Measurements from ENCODE around the gene GLTP.
"Not testable (repeated sequence)": the region's sequence is repeated elsewhere in the genome, so short reads cannot be mapped to it uniquely, and the experiment has no call there.

Gene GLTP, protein sequence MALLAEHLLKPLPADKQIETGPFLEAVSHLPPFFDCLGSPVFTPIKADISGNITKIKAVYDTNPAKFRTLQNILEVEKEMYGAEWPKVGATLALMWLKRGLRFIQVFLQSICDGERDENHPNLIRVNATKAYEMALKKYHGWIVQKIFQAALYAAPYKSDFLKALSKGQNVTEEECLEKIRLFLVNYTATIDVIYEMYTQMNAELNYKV

DNA sequence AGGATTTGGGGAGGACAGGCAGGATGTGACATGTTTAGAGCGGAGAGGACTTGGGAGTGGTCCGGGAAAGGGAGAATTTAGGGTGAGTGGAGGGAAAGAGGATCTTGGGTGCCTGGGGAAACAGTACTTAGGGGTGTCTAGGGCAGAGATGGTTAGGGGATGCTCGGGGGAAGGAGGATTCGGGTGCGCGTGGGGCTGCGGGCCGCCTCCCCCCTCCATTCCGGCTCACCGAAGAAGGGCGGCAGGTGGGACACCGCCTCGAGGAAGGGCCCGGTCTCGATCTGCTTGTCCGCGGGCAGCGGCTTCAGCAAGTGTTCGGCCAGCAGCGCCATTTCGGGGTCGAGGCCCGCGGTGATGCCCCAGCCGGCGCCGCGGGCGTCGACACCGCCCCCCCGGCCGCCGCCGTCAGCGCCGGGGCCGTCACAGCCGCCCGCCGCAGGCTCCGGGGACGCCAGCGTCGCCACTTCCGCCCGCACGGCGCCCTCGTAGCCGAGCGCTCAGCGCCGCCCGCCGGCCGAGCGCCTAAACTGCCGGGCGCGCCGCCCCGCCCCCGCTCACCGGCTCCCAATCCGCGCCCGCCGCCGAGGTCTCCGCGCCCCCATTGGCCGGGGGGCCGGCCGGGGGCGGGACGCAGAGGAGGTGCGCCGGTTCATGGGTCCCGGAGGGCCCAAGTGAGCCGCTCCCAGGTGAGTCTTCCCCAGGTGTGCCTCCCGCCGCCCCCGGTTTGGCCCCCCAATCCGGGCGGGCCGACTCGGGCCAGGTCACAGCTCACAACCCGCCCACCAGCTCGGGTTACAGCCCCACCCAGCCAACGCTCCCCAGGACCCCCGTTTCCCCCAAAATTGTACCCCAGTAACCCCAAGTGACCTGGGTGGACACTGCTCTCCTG, at the start of gene GLTP:
Gene GLTP, minus strand, starts transcription at position 499 of the 889 bp plus-strand sequence. Its CDS starts 167 bp downstream, at position 332.
- no peak for FAIRE-seq
- peak; percentile 58 for DNase-seq (ENCODE audit: low spot score)

DNA sequence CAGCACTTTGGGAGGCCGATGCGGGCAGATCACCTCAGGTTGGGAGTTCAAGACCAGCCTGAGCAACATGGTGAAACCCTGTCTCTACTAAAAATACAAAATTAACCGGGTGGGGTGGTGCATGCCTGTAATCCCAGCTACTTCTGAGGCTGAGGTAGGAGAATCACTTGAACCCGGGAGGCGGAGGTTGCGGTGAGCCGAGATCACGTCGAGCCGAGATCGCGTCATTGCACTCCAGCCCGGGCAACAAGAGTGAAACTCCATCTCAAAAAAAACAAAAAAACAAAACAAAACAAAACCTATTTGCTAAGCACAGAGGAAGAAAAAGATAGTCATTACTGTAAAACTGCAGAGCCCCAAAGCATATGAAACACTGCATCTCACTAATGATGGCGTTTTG, 49.0 kb upstream of the GLTP start:
- DNase-seq (ENCODE audit: low spot score); FAIRE-seq: not testable (repeated sequence)

DNA sequence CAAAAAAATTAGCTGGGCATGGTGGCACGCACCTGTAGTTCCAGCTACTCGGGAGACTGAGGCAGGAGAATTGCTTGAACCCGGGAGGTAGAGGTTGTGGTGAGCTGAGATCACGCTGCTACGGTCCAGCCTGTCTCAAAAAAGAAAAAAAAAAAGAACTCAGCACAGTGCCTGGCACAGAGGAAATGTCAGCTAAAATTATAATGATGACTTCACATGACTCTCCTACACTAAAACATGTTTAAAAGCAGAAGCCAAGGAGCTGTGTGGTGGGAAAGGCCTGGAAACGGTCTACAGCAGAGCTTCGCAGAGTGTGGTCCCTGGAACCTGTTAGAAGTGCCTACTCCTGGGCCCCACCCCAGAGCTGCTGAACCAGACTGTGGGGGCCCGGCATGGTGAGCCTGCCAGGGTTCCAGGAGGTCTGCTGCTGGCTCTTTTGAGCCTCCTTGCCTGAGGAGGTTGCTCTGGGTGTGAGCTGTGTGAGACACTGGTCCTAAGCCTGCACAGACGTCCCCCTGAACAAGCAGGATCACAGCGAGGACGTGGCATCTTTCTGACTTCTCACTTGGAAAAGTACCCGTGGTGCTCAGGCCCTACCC, 47.8 kb upstream of the GLTP start:
- FAIRE-seq (no peak), DNase-seq (ENCODE audit: low spot score) (no peak)

DNA sequence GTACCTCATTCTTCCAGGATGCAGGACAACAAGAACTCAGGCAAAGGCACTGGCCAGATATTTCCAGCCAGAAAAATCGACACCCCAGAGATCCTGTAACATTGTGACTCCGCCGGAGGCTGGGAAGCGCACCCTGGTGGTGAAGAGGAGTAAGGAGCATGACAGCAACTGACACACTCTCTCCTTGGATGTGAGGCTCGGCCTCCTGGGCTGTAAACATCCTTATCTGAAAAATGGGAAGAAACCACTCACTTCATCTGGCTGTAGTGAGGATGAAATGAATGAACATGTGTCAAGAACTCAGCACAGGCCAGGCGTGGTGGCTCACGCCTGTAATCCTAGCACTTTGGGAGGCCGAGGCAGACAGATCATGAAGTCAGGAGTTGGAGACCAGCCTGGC, 47.3 kb upstream of the GLTP start:
- DNase-seq (ENCODE audit: low spot score) (peak; percentile 20), FAIRE-seq (no peak)

DNA sequence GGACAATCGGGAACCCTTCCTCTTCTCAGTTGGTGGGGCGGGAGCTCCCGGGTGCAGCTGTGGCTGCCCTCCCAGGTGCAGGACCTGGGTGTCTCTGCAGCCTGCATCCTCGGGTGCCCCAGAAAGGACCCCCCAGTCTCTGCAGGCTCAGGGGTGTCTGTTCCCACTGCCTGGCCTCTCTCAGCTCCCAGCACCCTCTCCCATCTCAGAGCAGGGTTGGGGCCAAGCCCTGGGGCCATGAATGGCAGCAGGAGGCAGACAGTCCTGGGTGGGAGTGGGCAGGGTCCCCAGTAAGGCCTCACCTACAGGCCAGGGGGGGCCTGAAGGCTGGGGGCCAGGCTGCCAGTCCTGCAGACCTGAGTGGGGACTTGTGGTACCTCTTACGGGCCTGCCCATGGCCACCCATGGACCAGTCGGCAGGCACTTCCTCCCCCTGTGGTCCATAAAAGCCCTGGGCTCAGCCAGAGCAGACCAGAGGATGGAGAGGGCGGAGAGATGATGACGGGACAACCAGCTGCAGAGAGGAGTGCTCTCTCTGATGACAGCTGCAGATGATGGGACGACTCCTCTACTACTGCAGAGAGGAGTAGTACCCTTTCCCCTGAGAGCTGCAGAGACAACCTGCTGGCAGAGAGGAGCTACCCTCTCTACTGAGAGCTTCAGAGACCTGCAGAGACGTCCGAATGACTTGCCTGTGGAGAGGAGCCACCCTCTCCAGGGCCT, 46.3 kb upstream of the GLTP start:
- DNase-seq (ENCODE audit: low spot score) = no peak
- FAIRE-seq = no peak

DNA sequence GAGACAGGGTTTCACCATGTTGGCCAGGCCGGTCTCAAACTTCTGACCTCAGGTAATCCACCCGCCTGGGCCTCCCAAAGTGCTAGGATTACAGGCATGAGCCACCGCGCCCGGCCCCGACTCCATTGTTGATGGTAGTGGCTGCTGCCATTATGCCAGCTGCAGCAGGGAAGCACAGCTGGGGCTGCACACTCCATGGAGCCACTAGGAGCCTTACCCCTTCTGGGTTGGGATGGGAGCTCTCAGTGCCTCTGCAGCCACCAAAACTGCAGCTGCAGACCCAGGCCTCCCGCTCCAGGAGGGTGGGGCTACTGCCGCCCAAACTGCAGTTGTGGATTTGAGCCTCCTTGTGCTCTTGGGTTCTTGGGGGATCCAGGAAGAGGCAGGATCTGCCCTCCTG, 45.7 kb upstream of the GLTP start:
- FAIRE-seq = no peak
- no peak for DNase-seq (ENCODE audit: low spot score)

DNA sequence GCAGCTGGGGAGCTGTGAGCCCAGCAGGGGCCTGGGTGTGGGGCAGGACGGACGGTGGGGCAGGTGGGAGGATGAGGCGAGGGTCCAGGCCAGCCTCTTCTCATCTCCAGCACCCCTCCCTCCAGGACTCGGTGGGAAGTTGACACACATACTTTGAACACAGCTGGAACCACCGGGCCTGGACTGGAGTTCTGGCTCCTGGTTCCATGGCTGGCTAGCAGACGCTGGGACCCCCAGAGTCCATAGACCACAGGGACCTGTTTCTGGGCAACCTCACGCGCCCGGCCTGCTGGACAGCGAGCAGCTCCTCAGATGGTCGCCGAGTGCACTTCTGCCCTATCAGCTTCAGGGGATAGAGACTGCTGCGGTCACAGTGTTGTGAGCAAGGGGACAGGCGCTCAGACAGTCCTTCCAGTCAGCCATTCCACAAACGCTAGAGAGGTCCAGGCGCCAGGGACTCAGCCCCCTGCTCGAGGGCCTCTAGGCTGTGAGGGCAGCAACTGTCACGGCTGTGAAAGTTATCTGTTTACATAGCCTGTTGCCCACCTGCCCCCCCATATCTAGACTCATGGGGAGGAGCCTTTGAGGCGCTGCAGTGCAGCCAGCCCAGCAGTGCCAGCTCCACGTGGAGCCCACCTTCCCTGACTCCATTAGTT, 45.0 kb upstream of the GLTP start:
- FAIRE-seq = no peak
- DNase-seq (ENCODE audit: low spot score) = no peak

DNA sequence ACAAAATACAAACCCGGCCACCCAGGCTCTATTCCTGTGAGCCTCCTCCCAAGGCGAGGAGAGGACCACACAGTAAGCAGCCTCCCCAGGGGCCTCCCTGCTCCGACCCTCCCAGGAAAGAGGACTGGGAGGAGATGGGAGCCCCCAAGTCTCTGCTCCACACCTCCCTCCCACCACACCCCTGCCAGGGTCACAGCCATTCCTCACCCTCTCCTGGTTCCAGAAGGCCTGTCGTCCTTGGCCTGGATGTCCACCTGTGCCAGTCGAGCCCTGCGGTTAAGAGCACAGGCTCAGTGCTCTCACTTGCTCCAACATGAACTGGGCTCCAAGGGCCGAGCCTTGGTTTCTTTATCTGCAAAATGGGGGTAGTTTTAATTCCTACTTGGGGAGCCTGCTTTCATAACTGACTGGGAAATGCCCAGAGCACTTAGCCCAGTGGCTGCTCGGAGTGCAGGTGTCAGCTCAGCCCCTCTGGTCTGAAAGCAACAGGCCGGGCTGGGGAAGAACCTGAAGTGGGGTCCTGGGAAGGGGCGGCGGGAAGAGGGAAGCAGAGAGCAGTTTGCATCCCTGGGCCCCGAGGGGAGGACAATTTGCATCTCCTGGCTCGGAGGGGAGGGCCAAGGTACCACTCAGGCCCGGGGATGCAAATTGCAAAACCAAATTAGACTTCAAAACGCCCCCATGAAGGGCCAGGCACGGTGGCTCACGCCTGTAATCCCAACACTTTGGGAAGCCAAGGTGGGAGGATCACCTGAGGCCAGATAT, 43.3 kb upstream of the GLTP start:
- FAIRE-seq (no peak), DNase-seq (ENCODE audit: low spot score) (no peak)

DNA sequence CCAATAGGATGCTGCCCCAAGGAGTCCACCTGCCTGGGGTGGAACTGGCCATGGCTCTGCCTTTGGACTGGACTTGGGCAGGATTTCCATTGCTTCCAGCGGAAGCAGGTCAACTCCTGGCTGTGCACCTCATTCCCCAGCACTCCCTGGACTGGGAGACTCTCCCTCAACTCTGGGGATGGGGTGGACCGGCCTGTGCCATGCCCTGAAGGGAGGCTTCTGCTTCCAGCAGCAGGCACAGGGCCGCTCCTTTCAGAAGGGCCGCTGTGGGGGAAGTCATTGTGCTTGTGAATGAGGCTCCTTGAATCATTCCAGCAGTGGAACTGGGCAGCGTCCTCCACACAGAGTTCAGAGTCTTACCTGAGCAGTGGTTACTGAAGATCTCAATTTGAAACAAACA, 42.7 kb upstream of the GLTP start:
- DNase-seq (ENCODE audit: low spot score) = no peak
- FAIRE-seq = no peak

DNA sequence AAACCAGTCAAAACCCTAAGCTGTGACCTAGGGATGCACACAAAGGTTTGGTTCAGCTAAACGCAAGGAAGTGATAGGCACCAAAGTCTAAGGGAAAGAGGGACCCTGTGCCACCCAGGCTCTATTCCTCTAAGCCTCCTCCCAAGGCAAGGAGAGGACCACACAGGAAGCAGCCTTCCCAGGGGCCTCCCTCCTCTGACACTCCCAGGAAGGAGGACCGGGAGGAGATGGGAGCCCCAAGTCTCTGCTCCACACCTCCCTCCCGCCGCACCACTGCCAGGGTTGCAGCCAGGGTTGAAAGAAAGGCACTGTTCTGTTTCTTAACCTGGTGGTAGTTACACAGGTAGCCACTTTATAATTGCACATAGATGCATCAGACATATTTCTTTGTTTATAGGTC, 41.6 kb upstream of the GLTP start:
- FAIRE-seq (no peak), DNase-seq (ENCODE audit: low spot score) (no peak)

DNA sequence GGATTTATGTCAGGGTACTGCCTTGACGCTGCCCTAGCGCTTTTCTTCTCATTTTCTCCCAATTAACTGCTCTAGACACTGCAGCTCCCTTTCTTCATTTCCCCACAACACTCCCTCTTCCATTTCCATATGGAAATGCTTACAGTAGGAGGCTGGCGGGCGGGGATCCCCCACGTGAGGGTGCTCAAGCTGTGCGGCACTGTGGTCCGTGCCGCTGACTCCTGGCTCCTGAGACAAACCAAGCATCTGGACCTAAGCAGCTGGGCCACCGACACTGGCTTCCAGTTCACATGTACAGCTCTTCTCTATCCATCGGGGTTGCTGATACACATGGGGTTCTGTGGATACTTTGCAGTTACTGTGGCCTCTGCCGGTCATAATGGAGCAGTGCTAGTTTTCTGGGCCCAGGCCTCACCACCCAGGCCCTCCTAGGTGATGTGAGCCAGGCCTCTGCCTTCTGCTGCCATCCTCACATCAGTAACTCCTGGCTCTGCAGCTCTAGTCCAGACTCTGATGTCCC, 40.0 kb upstream of the GLTP start:
- FAIRE-seq (no peak), DNase-seq (ENCODE audit: low spot score) (no peak)

DNA sequence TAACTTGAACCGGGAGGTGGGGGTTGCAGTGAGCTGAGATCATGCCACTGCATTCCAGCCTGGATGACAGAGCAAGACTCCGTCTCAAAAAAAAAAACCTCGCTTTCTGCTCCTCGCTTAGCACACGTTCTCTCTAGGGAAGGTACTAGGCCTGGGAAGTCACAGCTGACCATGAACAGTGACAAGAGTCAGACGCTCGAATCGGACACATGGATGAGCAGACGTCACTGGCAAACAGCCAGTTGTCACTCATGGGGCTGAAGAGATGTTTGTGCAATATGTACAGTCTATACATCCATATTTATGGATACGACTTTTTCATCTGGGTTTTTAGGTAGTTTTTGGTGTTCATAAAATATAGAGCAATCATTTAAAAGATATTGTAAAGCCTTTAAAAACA, 39.1 kb upstream of the GLTP start:
- no peak for DNase-seq (ENCODE audit: low spot score)
- no peak for FAIRE-seq

DNA sequence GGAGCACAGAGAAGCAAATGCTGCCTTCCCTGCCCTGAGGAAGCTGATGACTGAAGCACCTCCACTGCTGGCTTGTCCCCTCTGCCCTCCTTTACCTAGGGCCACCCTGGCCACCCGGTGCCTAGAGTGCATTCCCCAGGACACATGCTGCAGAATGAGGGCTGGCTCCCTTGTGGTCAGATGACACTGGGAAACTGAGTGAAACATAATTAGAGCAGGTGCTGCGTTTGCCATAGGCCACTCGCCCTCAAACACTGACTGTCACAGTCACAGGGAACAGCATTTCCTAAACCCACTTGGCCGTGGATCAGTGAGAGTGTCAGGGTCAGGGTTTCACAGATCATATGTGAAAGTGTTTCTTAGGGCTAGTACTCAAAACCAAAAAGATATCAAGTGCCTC, 35.7 kb upstream of the GLTP start:
- FAIRE-seq = no peak
- DNase-seq (ENCODE audit: low spot score) = no peak

DNA sequence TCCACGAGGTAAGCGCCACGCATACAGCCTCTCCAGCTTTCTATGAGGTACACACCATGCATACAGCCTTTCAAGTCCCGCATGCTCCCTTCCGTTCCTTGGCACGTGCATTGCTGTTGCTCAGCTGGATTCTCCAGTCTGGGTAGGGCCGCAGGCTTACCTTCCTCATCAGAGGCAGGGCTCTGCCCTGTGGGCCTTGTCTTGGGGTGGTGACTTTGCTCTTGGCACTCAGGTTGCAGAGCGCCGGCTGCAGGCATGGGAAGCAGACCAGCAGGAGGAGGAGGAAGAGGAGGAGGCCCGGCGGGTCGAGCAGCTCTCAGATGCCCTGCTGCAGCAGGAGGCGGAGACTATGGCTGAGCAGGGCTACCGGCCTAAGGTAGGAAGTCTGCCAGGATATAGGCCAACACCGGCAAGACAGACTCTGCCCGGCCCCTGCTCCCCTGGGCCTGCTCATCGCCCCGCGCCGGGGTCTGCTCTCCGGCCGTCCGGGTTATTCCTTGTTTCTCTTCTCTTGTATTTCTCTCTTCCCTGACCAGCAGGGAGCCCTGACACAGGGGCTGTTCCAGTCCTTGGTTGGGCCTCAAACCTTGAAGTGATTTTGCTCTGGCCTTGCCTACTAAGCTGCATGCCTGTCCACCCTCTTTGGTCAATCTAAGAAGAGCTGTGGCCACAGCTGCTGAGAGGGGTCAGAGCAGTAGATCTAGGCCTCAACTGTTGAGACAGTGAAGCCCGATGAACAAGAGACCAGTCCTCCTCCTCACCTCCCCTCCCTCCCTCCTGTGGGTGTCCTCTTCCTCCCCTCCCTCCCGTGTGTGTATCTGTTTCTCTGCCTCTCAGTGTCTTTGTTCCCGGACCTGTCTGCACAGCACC, 35.1 kb upstream of the GLTP start:
- no peak for FAIRE-seq
- DNase-seq (ENCODE audit: low spot score) = no peak

DNA sequence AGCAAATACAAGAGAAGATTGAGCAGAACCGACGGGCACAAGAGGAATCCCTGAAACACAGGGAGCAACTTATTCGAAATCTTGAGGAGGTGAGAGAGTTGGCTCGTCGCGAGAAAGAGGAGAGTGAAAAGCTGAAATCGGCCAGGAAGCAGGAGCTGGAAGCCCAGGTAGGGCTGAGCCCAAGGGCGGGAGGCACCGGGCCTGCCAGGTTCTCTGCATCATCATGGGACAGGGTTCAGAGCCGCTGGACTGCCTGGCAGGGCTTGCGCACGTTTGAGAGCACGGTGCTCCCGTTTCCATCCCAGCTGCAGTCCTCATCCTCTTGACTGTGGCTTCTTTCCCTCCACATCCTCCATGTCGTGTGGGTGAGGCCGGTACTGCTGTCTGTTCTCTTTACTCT, 34.1 kb upstream of the GLTP start:
- no peak for DNase-seq (ENCODE audit: low spot score)
- no peak for FAIRE-seq

DNA sequence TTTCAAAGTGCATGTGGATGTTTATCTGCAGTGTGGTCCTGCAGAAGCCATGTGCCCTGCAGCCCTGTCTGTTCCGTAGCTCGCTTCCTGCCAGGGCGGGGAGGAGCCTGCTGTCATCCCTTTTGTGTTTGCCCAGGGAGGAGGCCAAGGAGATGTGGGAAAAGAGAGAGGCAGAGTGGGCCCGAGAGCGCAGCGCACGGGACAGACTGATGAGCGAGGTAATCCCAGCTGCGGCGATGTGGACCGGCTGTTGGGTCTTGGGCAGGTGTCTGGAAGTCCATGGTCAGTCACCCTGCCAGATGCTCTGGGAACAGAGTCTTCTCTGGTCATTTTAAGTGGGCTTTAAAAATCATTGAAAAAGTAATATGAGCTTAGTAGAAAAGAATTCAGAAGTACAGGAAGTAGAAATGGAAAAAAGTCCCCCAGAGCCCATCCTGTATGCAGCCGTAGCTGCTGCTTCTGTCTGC, 32.5 kb upstream of the GLTP start:
- no peak for FAIRE-seq

DNA sequence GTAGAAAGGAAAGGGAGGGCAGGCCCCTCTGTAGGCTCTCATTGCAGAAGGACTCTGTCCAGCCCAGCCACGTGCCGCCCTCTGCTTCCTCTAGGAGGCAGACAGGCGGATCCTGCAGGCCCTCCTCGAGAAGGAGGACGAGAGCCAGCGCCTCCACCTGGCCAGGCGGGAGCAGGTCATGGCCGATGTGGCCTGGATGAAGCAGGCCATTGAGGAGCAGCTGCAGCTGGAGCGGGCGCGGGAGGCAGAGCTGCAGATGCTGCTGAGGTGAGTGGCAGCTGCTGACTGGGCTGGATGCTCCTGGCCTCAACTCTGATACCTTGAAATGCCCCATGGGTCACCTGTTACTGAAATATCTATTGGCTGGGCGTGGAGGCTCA, 30.6 kb upstream of the GLTP start:
- FAIRE-seq = no peak
- peak; percentile 8 for DNase-seq (ENCODE audit: low spot score)

More for the DNA sequence above, 32.5 kb upstream of the GLTP start:
- DNase-seq (ENCODE audit: low spot score) = no peak

DNA sequence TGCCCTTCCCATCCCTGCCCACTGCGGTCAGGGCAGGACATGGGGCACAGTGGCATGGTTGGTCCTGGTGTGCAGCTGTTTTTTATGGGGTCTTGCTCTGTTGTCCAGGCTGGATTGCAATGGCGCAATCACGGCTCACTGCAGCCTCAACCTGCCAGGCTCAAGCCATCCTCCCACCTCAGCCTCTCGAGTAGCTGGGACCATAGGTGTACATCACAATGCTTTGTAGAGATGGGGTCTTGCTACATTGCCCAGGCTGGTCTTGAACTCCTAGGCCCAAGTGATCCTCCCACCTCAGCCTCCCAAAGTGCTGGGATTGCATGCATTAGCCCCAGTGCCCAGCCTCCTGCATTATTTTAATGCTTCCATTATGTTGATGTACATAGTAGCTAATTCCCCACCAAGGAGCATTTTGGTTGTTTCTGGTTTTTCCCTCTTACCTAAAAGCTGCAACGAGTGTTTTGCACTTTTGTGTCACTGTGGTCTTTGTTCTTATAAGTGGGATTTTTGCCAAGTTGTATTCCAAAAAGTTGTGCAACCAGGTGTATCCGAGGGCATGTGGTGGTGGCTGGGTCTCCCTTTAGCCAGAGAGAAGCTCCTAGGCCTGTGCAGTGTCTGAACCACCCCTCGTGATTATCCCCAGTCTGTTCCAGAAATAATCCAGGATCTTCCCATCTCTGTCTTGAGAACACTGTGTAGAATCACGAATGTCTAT, 30.1 kb upstream of the GLTP start:
- no peak for DNase-seq (ENCODE audit: low spot score)
- no peak for FAIRE-seq

DNA sequence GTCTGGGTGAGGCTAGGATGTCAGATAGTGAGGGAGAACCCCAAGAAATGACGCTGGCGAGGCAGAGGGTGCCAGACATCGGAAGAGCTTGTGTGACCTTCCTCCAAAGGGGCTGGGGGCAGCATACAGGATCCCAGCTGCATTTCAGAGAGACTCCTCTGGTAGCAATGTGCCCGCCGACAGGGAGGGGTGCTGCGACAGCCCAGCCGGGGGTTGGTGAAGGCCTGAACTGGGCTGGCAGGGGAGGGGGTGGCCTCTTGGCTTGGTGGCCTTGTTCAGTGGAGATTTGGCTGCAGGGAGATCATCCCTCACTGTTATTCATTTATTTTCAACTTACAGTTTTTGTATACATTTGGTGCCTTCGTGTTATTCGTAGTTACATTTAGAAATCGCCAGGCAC, 25.0 kb upstream of the GLTP start:
- no peak for FAIRE-seq
- DNase-seq (ENCODE audit: low spot score) = no peak

Measured in RCC 7860 (cell line).